ENCODE results near the gene ARHGAP6.

The ARHGAP6 gene

DNA sequence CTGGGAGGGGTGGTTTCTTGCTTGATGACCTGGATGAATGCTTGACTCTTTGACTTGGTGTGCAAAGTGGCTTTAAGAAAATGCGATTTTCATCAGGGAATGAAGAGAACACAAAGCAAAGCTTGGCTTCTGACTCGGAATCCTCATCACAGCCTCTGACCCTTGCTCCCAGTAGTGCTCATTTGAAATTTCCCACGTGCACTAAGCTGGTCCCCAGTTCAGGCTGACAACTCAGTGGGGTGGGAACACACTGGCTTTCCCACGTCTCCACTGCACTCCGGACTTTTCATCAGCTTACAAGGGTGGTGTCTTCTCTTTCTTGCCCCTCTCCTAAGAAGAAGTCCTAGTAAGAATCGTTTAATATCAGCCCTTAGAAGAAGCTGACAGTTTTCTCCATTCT is 501.3 kb downstream of the ARHGAP6 start:
- Histone ChIP-seq H3K9ac (ENCODE audit: low read depth, low read length) (no peak overlapping the region), H3K36me3 (ENCODE audit: insufficient read depth, low read length) (no peaks in the 10 kb centered on the region), H3K4me1 (ENCODE audit: insufficient read depth, low read length) (peaks cover 3% of the 10 kb centered on the region; the same call in 1 of the 2 replicates), H3K9me3 (ENCODE audit: control insufficient read depth, insufficient read depth, low read length) (no peaks in the 10 kb centered on the region)

DNA sequence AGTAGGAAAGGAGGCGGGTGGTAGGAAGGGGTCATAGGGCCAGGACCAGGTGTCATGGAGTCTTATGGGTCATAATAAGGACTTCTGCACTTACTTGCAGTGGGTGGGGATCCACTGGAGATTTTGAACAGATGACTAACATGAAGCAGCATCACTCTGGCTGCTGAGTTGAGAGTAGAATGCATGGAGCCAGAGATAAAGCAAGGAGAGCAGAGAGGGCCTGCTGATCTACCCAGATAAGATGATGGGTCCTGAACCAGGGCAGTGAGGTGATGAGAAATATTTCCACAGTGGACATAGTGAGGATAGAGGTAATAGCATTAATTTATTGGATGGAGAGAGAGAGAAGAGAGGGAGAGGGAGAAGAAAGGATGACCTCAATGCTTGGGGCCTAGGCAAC is 506.6 kb downstream of the ARHGAP6 start:
- H3K4me1 ChIP-seq (ENCODE audit: insufficient read depth, low read length), result no peaks in the 10 kb centered on the region
- no peak overlapping the region for H3K9ac ChIP-seq (ENCODE audit: low read depth, low read length)
- H3K36me3 ChIP-seq (ENCODE audit: insufficient read depth, low read length), result no peaks in the 10 kb centered on the region
- H3K9me3 ChIP-seq (ENCODE audit: control insufficient read depth, insufficient read depth, low read length), result no peaks in the 10 kb centered on the region

DNA sequence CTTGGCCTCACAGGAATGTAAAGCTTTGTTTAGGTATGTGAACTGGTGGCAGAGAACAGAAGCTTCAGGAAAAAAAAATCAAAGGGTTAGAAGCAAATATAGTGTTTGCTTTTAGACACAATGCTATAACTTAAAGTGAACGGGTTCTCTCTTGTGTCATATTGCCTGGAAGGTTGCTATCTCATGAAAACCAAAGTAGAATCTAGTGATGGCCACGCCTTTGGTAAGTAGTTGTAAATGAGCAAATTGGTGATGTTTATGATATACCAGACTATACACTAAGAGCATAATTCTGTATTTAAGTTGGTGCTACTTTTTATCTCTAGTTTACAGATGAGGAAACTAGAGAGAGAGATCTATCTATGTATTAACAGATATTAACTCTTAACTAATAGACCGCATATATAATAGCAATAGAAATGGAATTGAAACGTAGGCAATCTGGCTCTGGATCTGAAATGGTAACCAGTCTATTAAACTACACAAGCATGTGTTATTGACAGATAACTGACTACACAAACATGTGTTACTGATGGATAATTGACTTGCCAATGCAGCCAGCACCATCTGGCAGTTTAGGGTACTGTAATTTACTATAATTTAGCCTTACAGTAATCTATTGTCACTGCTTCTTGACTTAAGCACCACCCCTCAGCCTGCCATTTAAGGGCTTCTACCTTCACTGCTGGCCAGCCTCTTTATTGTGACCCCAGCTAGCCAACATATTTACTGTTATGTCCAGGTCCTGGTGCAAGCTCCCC is 513.7 kb downstream of the ARHGAP6 start:
- no peaks in the 10 kb centered on the region; the same call in 1 of the 2 replicates for H3K9me3 ChIP-seq (ENCODE audit: control insufficient read depth, insufficient read depth, low read length)

GRCh38 chrX:11148401-11148800 is 517.3 kb downstream of the ARHGAP6 start:
- peaks cover 19% of the 10 kb centered on the region for H3K4me1 ChIP-seq (ENCODE audit: insufficient read depth, low read length)
- H3K9ac ChIP-seq (ENCODE audit: low read depth, low read length), result no peak overlapping the region
- H3K9me3 ChIP-seq (ENCODE audit: control insufficient read depth, insufficient read depth, low read length), result no peaks in the 10 kb centered on the region; the same call in 1 of the 2 replicates
- no peaks in the 10 kb centered on the region for H3K36me3 ChIP-seq (ENCODE audit: insufficient read depth, low read length)

More for the DNA sequence above, 513.7 kb downstream of the ARHGAP6 start:
- Histone ChIP-seq H3K36me3 (ENCODE audit: insufficient read depth, low read length) (no peaks in the 10 kb centered on the region), H3K9ac (ENCODE audit: low read depth, low read length) (no peak overlapping the region), H3K4me1 (ENCODE audit: insufficient read depth, low read length) (peaks cover 19% of the 10 kb centered on the region)

- H3K9ac ChIP-seq (ENCODE audit: low read depth, low read length), result no peak overlapping the region
- no peaks in the 10 kb centered on the region for H3K9me3 ChIP-seq (ENCODE audit: control insufficient read depth, insufficient read depth, low read length)
- H3K4me1 ChIP-seq (ENCODE audit: insufficient read depth, low read length), result peaks cover 11% of the 10 kb centered on the region; the same call in 1 of the 2 replicates
- no peaks in the 10 kb centered on the region for H3K36me3 ChIP-seq (ENCODE audit: insufficient read depth, low read length)
Observed at GRCh38 chrX:11146411-11146810, 519.3 kb downstream of the ARHGAP6 start.

DNA sequence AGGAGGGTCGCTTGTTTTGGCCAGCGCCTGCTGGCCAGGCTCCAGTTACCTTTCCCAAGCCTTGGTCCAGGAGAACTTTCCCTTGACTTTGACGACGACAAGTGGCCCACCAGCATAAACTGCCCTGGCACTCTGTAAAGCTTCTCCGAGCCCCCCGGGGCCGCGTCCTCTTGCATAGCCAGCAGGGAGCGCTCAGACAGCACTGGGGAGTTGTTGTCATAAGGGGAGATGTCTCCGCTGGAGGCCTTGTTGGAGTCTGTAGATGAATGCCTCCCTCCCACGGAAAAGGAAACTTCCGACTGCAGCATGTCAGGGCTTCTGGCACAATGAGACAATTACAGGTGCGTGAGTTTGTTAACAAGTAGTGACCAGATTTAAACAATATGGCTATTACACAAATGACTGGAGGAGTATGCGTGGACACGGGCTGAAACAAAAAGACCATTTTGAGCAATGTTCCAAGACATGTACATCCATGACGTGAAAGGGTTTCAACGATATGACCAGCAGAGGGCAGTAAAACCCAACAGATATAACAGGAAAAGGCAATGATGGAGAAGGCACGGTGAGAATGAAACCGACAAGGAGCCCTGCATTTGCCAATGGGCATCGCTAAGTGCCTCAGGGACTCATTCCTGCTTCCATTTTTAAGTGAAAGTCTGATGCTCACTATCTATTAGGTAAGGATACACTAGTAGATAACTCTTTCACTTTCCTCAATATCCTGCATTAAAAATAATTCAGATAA is 521.6 kb downstream of the ARHGAP6 start:
- H3K9ac ChIP-seq (ENCODE audit: low read depth, low read length), result no peak overlapping the region
- H3K9me3 ChIP-seq (ENCODE audit: control insufficient read depth, insufficient read depth, low read length), result no peaks in the 10 kb centered on the region
- no peaks in the 10 kb centered on the region for H3K36me3 ChIP-seq (ENCODE audit: insufficient read depth, low read length)
- H3K4me1 ChIP-seq (ENCODE audit: insufficient read depth, low read length), result no peaks in the 10 kb centered on the region

DNA sequence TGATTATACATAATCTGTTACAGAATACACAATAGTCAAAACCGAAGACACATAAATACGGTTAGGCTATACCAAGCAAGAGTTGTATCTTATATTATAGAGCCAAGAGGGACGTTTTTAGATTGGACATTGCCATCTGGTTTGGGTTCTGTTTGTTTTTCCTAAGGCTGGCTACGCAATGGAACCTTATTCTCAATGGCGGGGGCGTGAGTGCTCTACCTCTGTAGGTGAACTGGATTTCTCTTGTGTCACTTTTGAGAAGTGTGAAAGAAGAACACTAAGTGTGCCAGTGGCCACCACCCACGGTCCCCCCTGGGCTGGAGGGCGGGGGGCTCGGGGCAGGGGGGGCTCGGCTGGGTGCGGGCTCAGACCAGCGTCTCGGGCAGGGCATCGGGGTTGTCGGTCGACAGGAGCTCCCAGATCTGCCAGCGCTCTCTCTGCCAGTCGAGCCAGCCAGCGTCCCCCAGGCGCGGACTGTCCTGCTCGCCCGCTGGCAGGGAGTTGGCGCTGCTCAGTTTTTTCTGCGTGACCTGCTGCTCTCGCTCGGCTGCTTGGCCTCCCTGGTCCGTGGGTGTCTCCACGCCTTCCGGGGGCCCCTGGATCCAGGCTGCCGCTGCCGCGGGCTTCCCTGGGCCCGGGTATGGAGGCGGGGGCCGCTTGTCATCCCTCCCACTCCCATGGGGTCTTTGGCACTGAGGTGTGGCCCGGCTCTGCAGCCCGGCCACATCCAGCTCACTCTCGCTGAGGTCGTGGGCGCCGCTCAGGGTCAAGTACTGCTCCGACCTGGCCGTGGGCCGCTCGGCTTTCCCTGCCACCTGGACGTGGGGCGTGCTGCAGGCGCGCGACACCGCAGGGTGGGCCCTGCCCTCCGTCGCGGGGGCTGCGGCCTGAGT is 527.0 kb downstream of the ARHGAP6 start:
- Histone ChIP-seq H3K4me1 (ENCODE audit: insufficient read depth, low read length) (no peaks in the 10 kb centered on the region), H3K36me3 (ENCODE audit: insufficient read depth, low read length) (no peaks in the 10 kb centered on the region), H3K9me3 (ENCODE audit: control insufficient read depth, insufficient read depth, low read length) (no peaks in the 10 kb centered on the region), H3K9ac (ENCODE audit: low read depth, low read length) (no peak overlapping the region)

- H3K9ac ChIP-seq (ENCODE audit: low read depth, low read length), result no peak overlapping the region
- no peaks in the 10 kb centered on the region for H3K36me3 ChIP-seq (ENCODE audit: insufficient read depth, low read length)
- no peaks in the 10 kb centered on the region for H3K4me1 ChIP-seq (ENCODE audit: insufficient read depth, low read length)
- H3K9me3 ChIP-seq (ENCODE audit: control insufficient read depth, insufficient read depth, low read length), result no peaks in the 10 kb centered on the region
Observed at GRCh38 chrX:11137543-11138139, 528.1 kb downstream of the ARHGAP6 start.

DNA sequence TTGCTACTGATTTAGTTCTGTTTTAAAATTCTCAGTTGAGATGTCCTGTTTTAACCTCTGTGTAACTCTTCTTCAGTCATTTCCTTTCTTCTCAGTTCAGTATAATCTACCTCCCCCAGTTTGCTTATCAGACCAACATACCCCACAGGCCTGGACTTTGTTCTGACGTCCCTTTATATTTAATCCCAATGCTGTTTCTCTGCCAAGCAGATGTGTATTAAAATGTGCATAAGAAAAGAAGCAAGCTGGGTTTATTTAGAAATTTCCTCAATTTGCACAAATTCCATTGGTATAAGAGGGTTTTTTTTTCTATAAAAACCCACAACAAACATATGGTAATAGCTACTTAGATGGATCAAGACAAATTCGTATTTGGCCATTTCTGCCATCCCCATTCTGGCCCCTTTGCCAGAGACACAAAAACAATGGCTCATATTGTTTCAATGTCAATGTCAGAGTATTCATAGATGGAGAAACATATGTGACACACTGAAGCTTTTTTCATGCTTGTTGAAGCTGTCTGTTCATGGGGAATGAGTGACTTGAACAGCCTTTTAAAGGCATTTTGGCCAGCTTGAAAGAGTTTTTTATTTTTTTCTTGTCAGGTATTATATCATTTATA is 530.0 kb downstream of the ARHGAP6 start:
- Histone ChIP-seq H3K9me3 (ENCODE audit: control insufficient read depth, insufficient read depth, low read length) (no peaks in the 10 kb centered on the region), H3K4me1 (ENCODE audit: insufficient read depth, low read length) (no peaks in the 10 kb centered on the region), H3K36me3 (ENCODE audit: insufficient read depth, low read length) (no peaks in the 10 kb centered on the region), H3K9ac (ENCODE audit: low read depth, low read length) (no peak overlapping the region)

GRCh38 chrX:11131146-11131545 is 534.6 kb downstream of the ARHGAP6 start:
- no peaks in the 10 kb centered on the region for H3K4me1 ChIP-seq (ENCODE audit: insufficient read depth, low read length)
- H3K36me3 ChIP-seq (ENCODE audit: insufficient read depth, low read length), result no peaks in the 10 kb centered on the region
- no peak overlapping the region for H3K9ac ChIP-seq (ENCODE audit: low read depth, low read length)
- H3K9me3 ChIP-seq (ENCODE audit: control insufficient read depth, insufficient read depth, low read length), result no peaks in the 10 kb centered on the region; the same call in 1 of the 2 replicates

- Histone ChIP-seq H3K36me3 (ENCODE audit: insufficient read depth, low read length) (no peaks in the 10 kb centered on the region), H3K9ac (ENCODE audit: low read depth, low read length) (no peak overlapping the region), H3K4me1 (ENCODE audit: insufficient read depth, low read length) (no peaks in the 10 kb centered on the region), H3K9me3 (ENCODE audit: control insufficient read depth, insufficient read depth, low read length) (no peaks in the 10 kb centered on the region; the same call in 1 of the 2 replicates)
Observed at GRCh38 chrX:11130136-11130535, 535.6 kb downstream of the ARHGAP6 start.

DNA sequence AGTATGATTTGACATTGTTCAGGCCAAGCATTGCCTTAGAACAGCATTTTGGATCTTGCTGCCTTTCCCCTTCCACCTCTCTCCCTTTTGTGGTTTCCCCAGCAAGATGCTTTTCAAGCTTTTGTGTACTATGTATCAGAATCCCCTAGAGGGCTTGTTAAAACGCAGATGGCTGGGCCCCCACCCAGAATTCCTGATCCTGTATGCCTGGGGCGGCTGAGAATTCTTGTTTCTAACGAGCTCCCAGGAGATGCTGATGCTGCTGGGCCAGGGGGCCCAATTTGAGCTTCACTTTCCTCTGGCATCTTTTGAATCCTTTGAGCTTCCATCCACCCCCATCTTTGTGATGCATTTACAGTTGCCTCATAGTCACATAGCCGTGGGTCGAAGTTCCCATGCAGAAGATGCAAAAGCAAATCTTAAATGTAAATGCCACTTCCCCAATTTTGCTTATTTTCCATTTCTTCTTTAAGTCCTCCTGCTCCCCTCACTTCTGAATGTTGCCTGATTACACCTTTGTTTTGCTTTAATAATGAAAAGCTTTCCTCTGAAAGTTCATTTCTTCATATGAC is 536.1 kb downstream of the ARHGAP6 start:
- H3K9ac ChIP-seq (ENCODE audit: low read depth, low read length), result no peak overlapping the region
- H3K9me3 ChIP-seq (ENCODE audit: control insufficient read depth, insufficient read depth, low read length), result no peaks in the 10 kb centered on the region; the same call in 1 of the 2 replicates
- H3K4me1 ChIP-seq (ENCODE audit: insufficient read depth, low read length), result no peaks in the 10 kb centered on the region
- no peaks in the 10 kb centered on the region for H3K36me3 ChIP-seq (ENCODE audit: insufficient read depth, low read length)

DNA sequence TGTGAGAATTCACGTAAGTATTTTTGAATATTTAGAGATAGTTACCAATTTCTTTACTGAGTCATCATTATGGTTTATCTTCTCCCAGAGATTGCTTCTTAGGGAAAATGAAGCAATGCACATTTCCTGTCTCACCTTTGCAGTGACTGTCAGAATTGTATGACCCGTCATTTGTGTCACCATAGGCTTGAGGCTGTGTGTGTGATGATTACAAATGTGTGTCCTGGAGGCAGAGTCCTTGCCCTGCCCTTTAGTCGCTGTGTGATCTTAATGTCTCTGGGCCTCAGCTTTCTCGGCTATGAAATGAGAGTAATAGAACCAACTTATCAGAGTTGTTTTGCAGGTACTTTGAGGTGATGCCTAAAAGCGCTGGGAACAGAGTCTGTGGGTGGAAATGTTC is 540.7 kb downstream of the ARHGAP6 start:
- Histone ChIP-seq H3K4me1 (ENCODE audit: insufficient read depth, low read length) (no peaks in the 10 kb centered on the region), H3K9me3 (ENCODE audit: control insufficient read depth, insufficient read depth, low read length) (no peaks in the 10 kb centered on the region; the same call in 1 of the 2 replicates), H3K9ac (ENCODE audit: low read depth, low read length) (no peak overlapping the region), H3K36me3 (ENCODE audit: insufficient read depth, low read length) (peaks cover 12% of the 10 kb centered on the region; the same call in 1 of the 2 replicates)

Measured in ES-I3 (cell line).